ENCODE data around the gene SLC8A1.
"Not testable (repeated sequence)": the region's sequence is repeated elsewhere in the genome, so short reads cannot be mapped to it uniquely, and the experiment has no call there.

The SLC8A1 gene

GRCh38 chr2:40103163-40103562 is 348.7 kb downstream of the SLC8A1 start:
- no peak for DNase-seq (ENCODE audit: low spot score)

- no peak for DNase-seq (ENCODE audit: low spot score)
Measured at GRCh38 chr2:40102447-40102846, 349.4 kb downstream of the SLC8A1 start.

GRCh38 chr2:40101131-40101575 is 350.7 kb downstream of the SLC8A1 start:
- DNase-seq (ENCODE audit: low spot score) = no peak

GRCh38 chr2:40100676-40101075 is 351.2 kb downstream of the SLC8A1 start:
- no peak for DNase-seq (ENCODE audit: low spot score)

- no peak for DNase-seq (ENCODE audit: low spot score)
Measured at GRCh38 chr2:40098786-40099470, 353.0 kb downstream of the SLC8A1 start.

- DNase-seq (ENCODE audit: low spot score) = no peak
Measured at GRCh38 chr2:40097691-40098385, 354.1 kb downstream of the SLC8A1 start.

- no peak for DNase-seq (ENCODE audit: low spot score)
Measured at GRCh38 chr2:40096360-40096759, 355.5 kb downstream of the SLC8A1 start.

GRCh38 chr2:40095000-40095399 is 356.9 kb downstream of the SLC8A1 start:
- DNase-seq (ENCODE audit: low spot score) = no peak

- no peak for DNase-seq (ENCODE audit: low spot score)
Measured at GRCh38 chr2:40094451-40094850, 357.4 kb downstream of the SLC8A1 start.

GRCh38 chr2:40093021-40093675 is 358.7 kb downstream of the SLC8A1 start:
- no peak for DNase-seq (ENCODE audit: low spot score)

- no peak for DNase-seq (ENCODE audit: low spot score)
Measured at GRCh38 chr2:40090044-40090443, 361.8 kb downstream of the SLC8A1 start.

GRCh38 chr2:40087927-40088326 is 364.0 kb downstream of the SLC8A1 start:
- no peak for DNase-seq (ENCODE audit: low spot score)

GRCh38 chr2:40087434-40087833 is 364.5 kb downstream of the SLC8A1 start:
- DNase-seq (ENCODE audit: low spot score) = no peak

- no peak for DNase-seq (ENCODE audit: low spot score)
Measured at GRCh38 chr2:40085786-40086185, 366.1 kb downstream of the SLC8A1 start.

GRCh38 chr2:40073336-40073735 is 378.6 kb downstream of the SLC8A1 start:
- DNase-seq (ENCODE audit: low spot score) = not testable (repeated sequence)

GRCh38 chr2:40072442-40073232 is 379.3 kb downstream of the SLC8A1 start:
- no peak for DNase-seq (ENCODE audit: low spot score)

GRCh38 chr2:40062381-40062780 is 389.5 kb downstream of the SLC8A1 start:
- no peak for DNase-seq (ENCODE audit: low spot score)

GRCh38 chr2:40049781-40050180 is 402.1 kb downstream of the SLC8A1 start:
- no peak for DNase-seq (ENCODE audit: low spot score)

- no peak for DNase-seq (ENCODE audit: low spot score)
Measured at GRCh38 chr2:40048506-40048905, 403.4 kb downstream of the SLC8A1 start.

- DNase-seq (ENCODE audit: low spot score) = no peak
Measured at GRCh38 chr2:40047406-40047805, 404.5 kb downstream of the SLC8A1 start.
